ENCODE data around the gene SGMS1. TPM values are rescaled to one million over a fixed set of nuclear protein-coding genes. Genes with fewer than 3 reads are reported as not detected.

The SGMS1 gene
- total RNA-seq, 2 donors from 2014 or later: 19.4 to 19.5 TPM

GRCh38 chr10:50561266-50561665 is 62.5 kb downstream of the SGMS1 start:
- Histone ChIP-seq H3K9ac (ENCODE audit: low read depth in 2 of 2, low read length in 2 of 2) (no peak overlapping the region), H3K9me3 (no peaks in the 10 kb centered on the region), H3K4me3 (no peak overlapping the region), H3K27ac (no peak overlapping the region), H3K27me3 (no peaks in the 10 kb centered on the region), H3K36me3 (no peaks in the 10 kb centered on the region), H3K4me1 (no peaks in the 10 kb centered on the region)
- no peak for DNase-seq
- TF ChIP-seq CTCF (IDR thresholded peaks at IDR 0.05): no peak
- intact Hi-C loops (cut with DNase I): no loop called here

GRCh38 chr10:50560370-50560769 is 63.4 kb downstream of the SGMS1 start:
- H3K9ac ChIP-seq (ENCODE audit: low read depth in 2 of 2, low read length in 2 of 2): no peak overlapping the region
- H3K36me3 ChIP-seq: no peaks in the 10 kb centered on the region
- no peak for DNase-seq
- no peaks in the 10 kb centered on the region for H3K27me3 ChIP-seq
- H3K27ac ChIP-seq: no peak overlapping the region
- TF ChIP-seq CTCF (IDR thresholded peaks at IDR 0.05): no peak
- no peak overlapping the region for H3K4me3 ChIP-seq
- no peaks in the 10 kb centered on the region for H3K9me3 ChIP-seq
- intact Hi-C loops (cut with DNase I): no loop called here
- no peaks in the 10 kb centered on the region for H3K4me1 ChIP-seq

- intact Hi-C loops (cut with DNase I): loop anchor here (2.0 kb wide), 1 partner anchor 66 kb away; no protein-coding TSS in a partner anchor
- DNase-seq: no peak
Observed at GRCh38 chr10:50558371-50558770, 65.4 kb downstream of the SGMS1 start.

GRCh38 chr10:50557130-50557682 is 66.5 kb downstream of the SGMS1 start:
- Histone ChIP-seq H3K4me1 (no peaks in the 10 kb centered on the region), H3K27me3 (no peaks in the 10 kb centered on the region), H3K9me3 (no peaks in the 10 kb centered on the region), H3K9ac (ENCODE audit: low read depth in 2 of 2, low read length in 2 of 2) (no peak overlapping the region), H3K36me3 (no peaks in the 10 kb centered on the region), H3K4me3 (no peak overlapping the region), H3K27ac (no peak overlapping the region)
- TF ChIP-seq CTCF (IDR thresholded peaks at IDR 0.05): no peak
- intact Hi-C loops (cut with DNase I): no loop called here
- DNase-seq: no peak

More at GRCh38 chr10:50558371-50558770, 65.4 kb downstream of the SGMS1 start:
- Histone ChIP-seq H3K4me3 (no peak overlapping the region), H3K27me3 (no peaks in the 10 kb centered on the region), H3K9me3 (no peaks in the 10 kb centered on the region), H3K27ac (no peak overlapping the region), H3K4me1 (no peaks in the 10 kb centered on the region), H3K36me3 (no peaks in the 10 kb centered on the region), H3K9ac (ENCODE audit: low read depth in 2 of 2, low read length in 2 of 2) (no peak overlapping the region)
- no peak for TF ChIP-seq CTCF (IDR thresholded peaks at IDR 0.05)

- no peak for DNase-seq
- intact Hi-C loops (cut with DNase I): no loop called here
- Histone ChIP-seq H3K4me3 (no peak overlapping the region), H3K4me1 (no peaks in the 10 kb centered on the region), H3K9me3 (no peaks in the 10 kb centered on the region), H3K36me3 (no peaks in the 10 kb centered on the region), H3K9ac (ENCODE audit: low read depth in 2 of 2, low read length in 2 of 2) (no peak overlapping the region), H3K27me3 (no peaks in the 10 kb centered on the region), H3K27ac (no peak overlapping the region)
- TF ChIP-seq CTCF (IDR thresholded peaks at IDR 0.05): no peak
Observed at GRCh38 chr10:50556237-50557120, 67.3 kb downstream of the SGMS1 start.
